ENCODE results near the gene BNIP3. TPM values are rescaled to one million over a fixed set of nuclear protein-coding genes. Genes with fewer than 3 reads are reported as not detected.
A peak's percentile ranks its signal among the peaks of the same experiment; 100 is the strongest.

Gene BNIP3
- total and polyA plus RNA-seq, 4 donors = 36.8 to 151 (median 114) TPM

GRCh38 chr10:131980761-131981428 lies 828 bp downstream of the BNIP3 start (continued):
- TF ChIP-seq REST (IDR thresholded peaks at IDR 0.05) = peak; percentile 64

- DNase-seq (ENCODE audit: low spot score) = no peak
- TF ChIP-seq FOXA2 (IDR thresholded peaks at IDR 0.05) (no peak), EGR1 (IDR thresholded peaks at IDR 0.05; ENCODE audit: low read depth in 2 of 2) (no peak), RXRA (IDR thresholded peaks at IDR 0.05) (no peak), FOXA1 (IDR thresholded peaks at IDR 0.05) (no peak), ATF3 (IDR thresholded peaks at IDR 0.05) (no peak), TAF1 (conservative IDR thresholded peaks at IDR 0.05) (no peak), CTCF (IDR thresholded peaks at IDR 0.05; ENCODE audit: low read depth, low read length, missing input control) (no peak)
- H3K27me3 ChIP-seq (ENCODE audit: control insufficient read depth in 4 of 4, insufficient read depth in 4 of 4, low read length in 3 of 4) = no peaks in the 10 kb centered on the region
- peak overlapping the region; percentile 68 to 88 for H3K27ac ChIP-seq (ENCODE audit: low read depth in 1 of 2, low read length in 2 of 2)
- peak overlapping the region; percentile 56 to 92 (median 59) for H3K4me3 ChIP-seq (ENCODE audit: low read depth in 1 of 3, low read length in 3 of 3)
- H3K4me1 ChIP-seq (ENCODE audit: control insufficient read depth in 4 of 4, insufficient read depth in 4 of 4, low read length in 3 of 4) = peaks cover 6 to 38% (median 24%) of the 10 kb centered on the region in 4 donors
- WGBS = 55% methylated on average over 8 of the region's 8 CpGs
- H3K9me3 ChIP-seq (ENCODE audit: control insufficient read depth in 4 of 4, low read length in 3 of 4) = no peaks in the 10 kb centered on the region
- peak overlapping the region; percentile 35 to 44 for H3K9ac ChIP-seq (ENCODE audit: low read depth in 1 of 2, low read length in 2 of 2)
- no peaks in the 10 kb centered on the region for H3K36me3 ChIP-seq (ENCODE audit: control insufficient read depth in 4 of 4, insufficient read depth in 3 of 4, low read depth in 1 of 4, low read length in 3 of 4)
Measured at GRCh38 chr10:131980321-131980720, 1.4 kb downstream of the BNIP3 start.

GRCh38 chr10:131979821-131980270 lies 1.9 kb downstream of the BNIP3 start:
- Histone ChIP-seq H3K4me3 (ENCODE audit: low read depth in 1 of 3, low read length in 3 of 3) (peak overlapping the region; percentile 56 to 92 (median 59)), H3K27ac (ENCODE audit: low read depth in 1 of 2, low read length in 2 of 2) (peak overlapping the region; percentile 68 to 88), H3K9me3 (ENCODE audit: control insufficient read depth in 4 of 4, low read length in 3 of 4) (no peaks in the 10 kb centered on the region), H3K27me3 (ENCODE audit: control insufficient read depth in 4 of 4, insufficient read depth in 4 of 4, low read length in 3 of 4) (no peaks in the 10 kb centered on the region), H3K4me1 (ENCODE audit: control insufficient read depth in 4 of 4, insufficient read depth in 4 of 4, low read length in 3 of 4) (peaks cover 6 to 38% (median 24%) of the 10 kb centered on the region in 4 donors), H3K36me3 (ENCODE audit: control insufficient read depth in 4 of 4, insufficient read depth in 3 of 4, low read depth in 1 of 4, low read length in 3 of 4) (no peaks in the 10 kb centered on the region), H3K9ac (ENCODE audit: low read depth in 1 of 2, low read length in 2 of 2) (peak overlapping the region; percentile 35 to 44)
- WGBS = 15% methylated on average over 30 of the region's 30 CpGs
- DNase-seq (ENCODE audit: low spot score) = peak; percentile 53
- no peak for TF ChIP-seq ZBTB33 (IDR thresholded peaks at IDR 0.05)
- TF ChIP-seq CTCF (IDR thresholded peaks at IDR 0.05; ENCODE audit: low read depth, low read length, missing input control) = no peak
- TF ChIP-seq SP1 (IDR thresholded peaks at IDR 0.05) = no peak
- TF ChIP-seq NR2F2 (IDR thresholded peaks at IDR 0.05) = no peak
- TF ChIP-seq EGR1 (IDR thresholded peaks at IDR 0.05; ENCODE audit: low read depth in 2 of 2) = peak; percentile 19 to 36
- TF ChIP-seq YY1 (IDR thresholded peaks at IDR 0.05) = peak; percentile 22

Measured in liver (tissue), 9 donors.